HepG2 (cell line): ENCODE results near the gene GSK3A. TPM values are rescaled to one million over a fixed set of nuclear protein-coding genes. Genes with fewer than 3 reads are reported as not detected.

Source experiments
- DR1 ChIP-seq: sonication (generic); formaldehyde crosslinking; IDR thresholded peaks from 2 replicates; pipeline ENCODE4 v1.8.0; 2021; ENCODE audit warnings: mild to moderate bottlenecking, missing genetic modification reagents, inconsistent platforms
- ESRRA ChIP-seq: sonication (generic); formaldehyde crosslinking; IDR thresholded peaks from 2 replicates; pipeline ENCODE4 v1.5.1; 2020; ENCODE audit warnings: mild to moderate bottlenecking, low read depth, missing genetic modification reagents
- GATAD1 ChIP-seq: IDR thresholded peaks from 2 replicates; pipeline ENCODE4 v1.6.1; 2016; ENCODE audit warnings: missing genetic modification reagents, missing compliant biosample characterization
- IRF1 ChIP-seq: sonication (generic); formaldehyde crosslinking; IDR thresholded peaks from 2 replicates; pipeline ENCODE4 v1.4.0; 2020; ENCODE audit warnings: low read depth, mild to moderate bottlenecking, missing genetic modification reagents
- MTA1 ChIP-seq: sonication (generic); formaldehyde crosslinking; IDR thresholded peaks from 2 replicates; pipeline ENCODE4 v1.4.0; 2020; ENCODE audit warnings: missing genetic modification reagents, mild to moderate bottlenecking, borderline replicate concordance
- TCF7L2 ChIP-seq: IDR thresholded peaks from 2 replicates; pipeline ENCODE4 v1.6.1; 2011; ENCODE audit warnings: mild to moderate bottlenecking, low read depth, low read length, moderate library complexity
- ZBTB40 ChIP-seq, 2 experiments: fragments of 450-650 bp in 1 of 2; sonication (generic) in 1 of 2; formaldehyde crosslinking in 1 of 2; IDR thresholded peaks; 2 replicates each; pipeline versions ENCODE4 v1.6.1 to v1.8.0; 2016 to 2022; ENCODE audit warnings: antibody characterized with exemption in 1 of 2, mild to moderate bottlenecking in 1 of 2, missing genetic modification reagents in 1 of 2
- ZFP36L1 ChIP-seq: sonication (generic); formaldehyde crosslinking; IDR thresholded peaks from 2 replicates; pipeline ENCODE4 v1.8.0; 2022; ENCODE audit warnings: mild to moderate bottlenecking, missing genetic modification reagents, moderate library complexity
- polyA plus RNA-seq, 8 experiments: library from polyadenylated mRNA; depleted of rRNA in 3 of 8; stranded (reverse) in 7 of 8; unstranded in 1 of 8; fragments of >200 nt; fragmentation: Illumina TruSeq in 4 of 8; extraction: Trizol in 4 of 8; gene quantifications; 2 replicates each; pipeline versions ENCODE4 v1.2.1 to v1.2.3, GENCODE V29; 2011 to 2016; ENCODE audit warnings: low read depth in 4 of 8, missing spikeins in 1 of 8, mixed read lengths in 1 of 8; ENCODE audit not compliant: insufficient read depth in 1 of 8
- total RNA-seq, 5 experiments: library from RNA; depleted of rRNA; stranded (reverse); fragments of >200 nt; fragmentation: Illumina TruSeq; extraction: Trizol; gene quantifications; 2 replicates each; pipeline ENCODE4 v1.2.3, GENCODE V29; 2016; ENCODE audit warnings: low read depth in 1 of 5
- TF ChIP-seq, protein P1 (sequence below): sonication (generic); formaldehyde crosslinking; IDR thresholded peaks from 2 replicates; pipeline ENCODE4 v1.4.0; 2020; ENCODE audit warnings: missing genetic modification reagents, borderline replicate concordance
- TF ChIP-seq, protein P2 (sequence below): sonication (generic); formaldehyde crosslinking; IDR thresholded peaks from 2 replicates; pipeline ENCODE4 v1.5.0; 2020; ENCODE audit warnings: missing genetic modification reagents, mild to moderate bottlenecking, borderline replicate concordance

GSK3A gene
- total and polyA plus RNA-seq, 2 of the 13 experiments (the other 11 are each of a cell fraction or from before 2014, with no cell fraction given), result 16.9 to 52.5 TPM

GRCh38 chr19:42254850-42255765 lies 12.7 kb upstream of the GSK3A start, which contains the start of gene ERF (continued):
- TF ChIP-seq IRF1 (CRISPR knock-in tag) (no peak), ZBTB40 (IDR thresholded peaks at IDR 0.05) (no peak), ZBTB40 (CRISPR knock-in tag; IDR thresholded peaks at IDR 0.05) (no peak), DR1 (CRISPR knock-in tag) (peak; percentile 90; the same call in 1 of the 2 replicates), GATAD1 (CRISPR knock-in tag) (no peak), ZFP36L1 (CRISPR knock-in tag) (no peak), TCF7L2 (no peak), MTA1 (CRISPR knock-in tag) (no peak), ESRRA (CRISPR knock-in tag) (no peak)
- TF ChIP-seq, protein P1, sequence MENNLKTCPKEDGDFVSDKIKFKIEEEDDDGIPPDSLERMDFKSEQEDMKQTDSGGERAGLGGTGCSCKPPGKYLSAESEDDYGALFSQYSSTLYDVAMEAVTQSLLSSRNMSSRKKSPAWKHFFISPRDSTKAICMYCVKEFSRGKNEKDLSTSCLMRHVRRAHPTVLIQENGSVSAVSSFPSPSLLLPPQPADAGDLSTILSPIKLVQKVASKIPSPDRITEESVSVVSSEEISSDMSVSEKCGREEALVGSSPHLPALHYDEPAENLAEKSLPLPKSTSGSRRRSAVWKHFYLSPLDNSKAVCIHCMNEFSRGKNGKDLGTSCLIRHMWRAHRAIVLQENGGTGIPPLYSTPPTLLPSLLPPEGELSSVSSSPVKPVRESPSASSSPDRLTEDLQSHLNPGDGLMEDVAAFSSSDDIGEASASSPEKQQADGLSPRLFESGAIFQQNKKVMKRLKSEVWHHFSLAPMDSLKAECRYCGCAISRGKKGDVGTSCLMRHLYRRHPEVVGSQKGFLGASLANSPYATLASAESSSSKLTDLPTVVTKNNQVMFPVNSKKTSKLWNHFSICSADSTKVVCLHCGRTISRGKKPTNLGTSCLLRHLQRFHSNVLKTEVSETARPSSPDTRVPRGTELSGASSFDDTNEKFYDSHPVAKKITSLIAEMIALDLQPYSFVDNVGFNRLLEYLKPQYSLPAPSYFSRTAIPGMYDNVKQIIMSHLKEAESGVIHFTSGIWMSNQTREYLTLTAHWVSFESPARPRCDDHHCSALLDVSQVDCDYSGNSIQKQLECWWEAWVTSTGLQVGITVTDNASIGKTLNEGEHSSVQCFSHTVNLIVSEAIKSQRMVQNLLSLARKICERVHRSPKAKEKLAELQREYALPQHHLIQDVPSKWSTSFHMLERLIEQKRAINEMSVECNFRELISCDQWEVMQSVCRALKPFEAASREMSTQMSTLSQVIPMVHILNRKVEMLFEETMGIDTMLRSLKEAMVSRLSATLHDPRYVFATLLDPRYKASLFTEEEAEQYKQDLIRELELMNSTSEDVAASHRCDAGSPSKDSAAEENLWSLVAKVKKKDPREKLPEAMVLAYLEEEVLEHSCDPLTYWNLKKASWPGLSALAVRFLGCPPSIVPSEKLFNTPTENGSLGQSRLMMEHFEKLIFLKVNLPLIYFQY (CRISPR knock-in tag), result no peak
- TF ChIP-seq, protein P2, sequence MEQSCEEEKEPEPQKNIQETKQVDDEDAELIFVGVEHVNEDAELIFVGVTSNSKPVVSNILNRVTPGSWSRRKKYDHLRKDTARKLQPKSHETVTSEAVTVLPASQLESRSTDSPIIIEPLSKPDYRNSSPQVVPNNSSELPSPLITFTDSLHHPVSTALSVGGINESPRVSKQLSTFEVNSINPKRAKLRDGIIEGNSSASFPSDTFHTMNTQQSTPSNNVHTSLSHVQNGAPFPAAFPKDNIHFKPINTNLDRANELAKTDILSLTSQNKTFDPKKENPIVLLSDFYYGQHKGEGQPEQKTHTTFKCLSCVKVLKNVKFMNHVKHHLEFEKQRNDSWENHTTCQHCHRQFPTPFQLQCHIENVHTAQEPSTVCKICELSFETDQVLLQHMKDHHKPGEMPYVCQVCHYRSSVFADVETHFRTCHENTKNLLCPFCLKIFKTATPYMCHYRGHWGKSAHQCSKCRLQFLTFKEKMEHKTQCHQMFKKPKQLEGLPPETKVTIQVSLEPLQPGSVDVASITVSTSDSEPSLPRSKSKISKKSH (CRISPR knock-in tag), result no peak
